KMS-11 (cell line): ENCODE results near the gene MARK1.

Experiments
- H2AFZ ChIP-seq: fragments of 200-600 bp; sonication (generic); 2 replicates; pipeline ENCODE4 v1.6.1; 2016; ENCODE audit warnings: antibody characterized with exemption, mixed run types, low read depth
- H3K27ac ChIP-seq: fragments of 200-600 bp; sonication (generic); 2 replicates; pipeline ENCODE4 v1.6.1; 2016; ENCODE audit warnings: mild to moderate bottlenecking, mixed run types
- H3K27me3 ChIP-seq: fragments of 200-600 bp; sonication (generic); 2 replicates; pipeline ENCODE4 v1.6.1; 2017; ENCODE audit warnings: mild to moderate bottlenecking, low read depth, mixed run types, moderate library complexity; ENCODE audit not compliant: insufficient read depth
- H3K36me3 ChIP-seq: fragments of 200-600 bp; sonication (generic); 2 replicates; pipeline ENCODE4 v1.6.1; 2017; ENCODE audit warnings: mild to moderate bottlenecking, mixed run types; ENCODE audit not compliant: insufficient read depth
- H3K4me1 ChIP-seq: fragments of 200-600 bp; sonication (generic); 2 replicates; pipeline ENCODE4 v1.6.1; 2016; ENCODE audit warnings: mild to moderate bottlenecking, low read depth, mixed run types; ENCODE audit not compliant: poor library complexity, severe bottlenecking
- H3K4me2 ChIP-seq: fragments of 200-600 bp; sonication (generic); 2 replicates; pipeline ENCODE4 v1.7.0; 2016; ENCODE audit warnings: mild to moderate bottlenecking, mixed run types
- H3K4me3 ChIP-seq: fragments of 200-600 bp; sonication (generic); IDR thresholded peaks from 2 replicates; pipeline ENCODE4 v1.6.1; 2017; ENCODE audit warnings: low read depth, low read length, mixed read lengths; ENCODE audit not compliant: insufficient read depth
- H3K79me2 ChIP-seq: fragments of 200-600 bp; sonication (generic); 2 replicates; pipeline ENCODE4 v1.6.1; 2016; ENCODE audit warnings: low read depth, mixed run types; ENCODE audit not compliant: insufficient read depth
- H3K9ac ChIP-seq: fragments of 200-600 bp; sonication (generic); 2 replicates; pipeline ENCODE4 v1.6.1; 2016; ENCODE audit warnings: mild to moderate bottlenecking, mixed run types
- H4K20me1 ChIP-seq: fragments of 200-600 bp; sonication (generic); 2 replicates; pipeline ENCODE4 v1.6.1; 2016; ENCODE audit warnings: mild to moderate bottlenecking, mixed run types; ENCODE audit not compliant: insufficient read depth
- CTCF ChIP-seq: fragments of 200-600 bp; sonication (generic); conservative IDR thresholded peaks from 2 replicates; pipeline ENCODE4 v1.6.1; 2017; ENCODE audit warnings: low read depth, mild to moderate bottlenecking, antibody characterized with exemption, low read length, moderate library complexity, mixed read lengths

The MARK1 gene

GRCh38 chr1:220708936-220709801 lies 181.2 kb downstream of the MARK1 start:
- TF ChIP-seq CTCF: no peak
- Histone ChIP-seq H3K4me1 (no peaks in the 10 kb centered on the region), H3K36me3 (no peaks in the 10 kb centered on the region)

GRCh38 chr1:220710333-220710732 lies 182.4 kb downstream of the MARK1 start:
- H3K27me3 ChIP-seq: no peaks in the 10 kb centered on the region
- H3K4me3 ChIP-seq: no peak overlapping the region
- H3K4me1 ChIP-seq: no peaks in the 10 kb centered on the region
- no peaks in the 10 kb centered on the region for H4K20me1 ChIP-seq
- no peaks in the 10 kb centered on the region for H3K79me2 ChIP-seq
- no peak overlapping the region for H3K4me2 ChIP-seq
- TF ChIP-seq CTCF: no peak
- H3K27ac ChIP-seq: no peak overlapping the region
- H3K9ac ChIP-seq: no peak overlapping the region
- H2AFZ ChIP-seq: no peak overlapping the region
- no peaks in the 10 kb centered on the region for H3K36me3 ChIP-seq

More at GRCh38 chr1:220708936-220709801, 181.2 kb downstream of the MARK1 start:
- Histone ChIP-seq H4K20me1 (no peaks in the 10 kb centered on the region), H3K27me3 (no peaks in the 10 kb centered on the region), H3K9ac (no peak overlapping the region), H2AFZ (no peak overlapping the region), H3K4me2 (no peak overlapping the region), H3K79me2 (no peaks in the 10 kb centered on the region), H3K4me3 (no peak overlapping the region), H3K27ac (no peak overlapping the region)

GRCh38 chr1:220711056-220711809 lies 183.3 kb downstream of the MARK1 start:
- Histone ChIP-seq H4K20me1 (no peaks in the 10 kb centered on the region), H3K79me2 (no peaks in the 10 kb centered on the region), H2AFZ (no peak overlapping the region), H3K4me3 (no peak overlapping the region), H3K9ac (no peak overlapping the region), H3K36me3 (no peaks in the 10 kb centered on the region), H3K27ac (no peak overlapping the region), H3K4me1 (no peaks in the 10 kb centered on the region), H3K4me2 (no peak overlapping the region), H3K27me3 (no peaks in the 10 kb centered on the region)
- TF ChIP-seq CTCF: no peak
